Stimulated activated naive B cell treated with anti-CD40 and anti-IgM and Interleukin-4, amounts not matched to agents 10 μg/mL and 1 μg/mL and 100 μg/mL, for 72 hours (primary cell): ENCODE data around the gene ADGRB3.

Experiments used
- ATAC-seq, 2 donors: fragments of 150-1000 bp; cut with Tn5 transposase; replicated peaks; 2 replicates each; pipeline ENCODE4 v1.10.0; 2021; ENCODE audit warnings: moderate library complexity in 1 of 2
- DNase-seq: peaks from one replicate; pipeline ENCODE4 v3.0.0; 2021
- H3K27ac Mint-ChIP-seq: one replicate; pipeline ENCODE4 v1.8.0; 2022; ENCODE audit warnings: mild to moderate bottlenecking, mixed read lengths
- H3K27me3 Mint-ChIP-seq, 2 donors: one replicate each; pipeline ENCODE4 v1.8.0; 2022; ENCODE audit warnings: mixed read lengths in 2 of 2
- H3K36me3 Mint-ChIP-seq, 2 donors: one replicate each; pipeline ENCODE4 v1.8.0; 2022; ENCODE audit warnings: mixed read lengths in 2 of 2, mild to moderate bottlenecking in 1 of 2
- H3K4me1 Mint-ChIP-seq, 2 donors: one replicate each; pipeline ENCODE4 v1.8.0; 2022; ENCODE audit warnings: mixed read lengths in 2 of 2, mild to moderate bottlenecking in 1 of 2
- H3K4me3 Mint-ChIP-seq, 2 donors: one replicate each; pipeline ENCODE4 v1.8.0; 2022; ENCODE audit warnings: mild to moderate bottlenecking in 2 of 2, mixed read lengths in 2 of 2, moderate library complexity in 1 of 2
- H3K9me3 Mint-ChIP-seq, 2 donors: one replicate each; pipeline ENCODE4 v1.8.0; 2022; ENCODE audit warnings: mixed read lengths in 2 of 2, mild to moderate bottlenecking in 1 of 2

ADGRB3 gene

GRCh38 chr6:69026715-69027114 is 391.6 kb downstream of the ADGRB3 start:
- Mint-ChIP-seq H3K27me3 (no peaks in the 10 kb centered on the region), H3K9me3 (peaks cover 0 to 2% of the 10 kb centered on the region in 2 donors), H3K27ac (no peak overlapping the region), H3K36me3 (no peaks in the 10 kb centered on the region), H3K4me1 (peaks cover 0 to 3% of the 10 kb centered on the region in 2 donors), H3K4me3 (no peak overlapping the region)
- DNase-seq (no peak), ATAC-seq (no peak)

GRCh38 chr6:69027861-69028260 is 392.8 kb downstream of the ADGRB3 start:
- DNase-seq: no peak
- Mint-ChIP-seq H3K27me3 (no peaks in the 10 kb centered on the region), H3K36me3 (no peaks in the 10 kb centered on the region), H3K9me3 (peaks cover 0 to 2% of the 10 kb centered on the region in 2 donors), H3K4me3 (no peak overlapping the region), H3K27ac (no peak overlapping the region), H3K4me1 (peaks cover 0 to 3% of the 10 kb centered on the region in 2 donors)
- no peak for ATAC-seq

- no peaks in the 10 kb centered on the region for H3K27me3 Mint-ChIP-seq
- H3K36me3 Mint-ChIP-seq: no peaks in the 10 kb centered on the region
- no peaks in the 10 kb centered on the region for H3K4me1 Mint-ChIP-seq
- no peak overlapping the region for H3K27ac Mint-ChIP-seq
- H3K4me3 Mint-ChIP-seq: no peak overlapping the region
- ATAC-seq (no peak), DNase-seq (no peak)
- H3K9me3 Mint-ChIP-seq: peaks cover 0 to 6% of the 10 kb centered on the region in 2 donors
Observed at GRCh38 chr6:69038841-69039240, 403.8 kb downstream of the ADGRB3 start.

GRCh38 chr6:69042297-69042696 is 407.2 kb downstream of the ADGRB3 start:
- Mint-ChIP-seq H3K27me3 (no peaks in the 10 kb centered on the region), H3K27ac (no peak overlapping the region), H3K36me3 (no peaks in the 10 kb centered on the region), H3K4me3 (no peak overlapping the region), H3K4me1 (no peaks in the 10 kb centered on the region), H3K9me3 (peaks cover 0 to 6% of the 10 kb centered on the region in 2 donors)
- DNase-seq (no peak), ATAC-seq (no peak)

- ATAC-seq: no peak
- no peaks in the 10 kb centered on the region for H3K36me3 Mint-ChIP-seq
- no peak overlapping the region for H3K4me3 Mint-ChIP-seq
- H3K4me1 Mint-ChIP-seq: no peaks in the 10 kb centered on the region
- H3K27me3 Mint-ChIP-seq: no peaks in the 10 kb centered on the region
- no peak for DNase-seq
- H3K27ac Mint-ChIP-seq: no peak overlapping the region
- peaks cover 0 to 6% of the 10 kb centered on the region in 2 donors for H3K9me3 Mint-ChIP-seq
Observed at GRCh38 chr6:69044534-69044933, 409.5 kb downstream of the ADGRB3 start.

- Mint-ChIP-seq H3K9me3 (no peaks in the 10 kb centered on the region), H3K4me1 (no peaks in the 10 kb centered on the region), H3K4me3 (no peak overlapping the region), H3K36me3 (no peaks in the 10 kb centered on the region), H3K27me3 (no peaks in the 10 kb centered on the region), H3K27ac (no peak overlapping the region)
- DNase-seq (no peak), ATAC-seq (no peak)
Observed at GRCh38 chr6:69059413-69059812, 424.3 kb downstream of the ADGRB3 start.

- Mint-ChIP-seq H3K27me3 (no peaks in the 10 kb centered on the region), H3K27ac (no peak overlapping the region), H3K4me3 (no peak overlapping the region), H3K9me3 (no peaks in the 10 kb centered on the region), H3K4me1 (no peaks in the 10 kb centered on the region), H3K36me3 (no peaks in the 10 kb centered on the region)
- ATAC-seq: no peak
- DNase-seq: no peak
Observed at GRCh38 chr6:69061066-69061465, 426.0 kb downstream of the ADGRB3 start.

- H3K36me3 Mint-ChIP-seq: no peaks in the 10 kb centered on the region
- no peak for DNase-seq
- no peak overlapping the region for H3K4me3 Mint-ChIP-seq
- no peaks in the 10 kb centered on the region for H3K9me3 Mint-ChIP-seq
- ATAC-seq: no peak
- no peaks in the 10 kb centered on the region for H3K4me1 Mint-ChIP-seq
- no peak overlapping the region for H3K27ac Mint-ChIP-seq
- no peaks in the 10 kb centered on the region for H3K27me3 Mint-ChIP-seq
Observed at GRCh38 chr6:69063401-69063800, 428.3 kb downstream of the ADGRB3 start.

- Mint-ChIP-seq H3K27ac (no peak overlapping the region), H3K36me3 (no peaks in the 10 kb centered on the region), H3K4me1 (no peaks in the 10 kb centered on the region), H3K27me3 (no peaks in the 10 kb centered on the region), H3K9me3 (no peaks in the 10 kb centered on the region), H3K4me3 (no peak overlapping the region)
- no peak for DNase-seq
- ATAC-seq: no peak
Observed at GRCh38 chr6:69064226-69064625, 429.1 kb downstream of the ADGRB3 start.

GRCh38 chr6:69069881-69070280 is 434.8 kb downstream of the ADGRB3 start:
- no peaks in the 10 kb centered on the region for H3K4me1 Mint-ChIP-seq
- no peaks in the 10 kb centered on the region for H3K27me3 Mint-ChIP-seq
- DNase-seq (no peak), ATAC-seq (no peak)
- H3K4me3 Mint-ChIP-seq: no peak overlapping the region
- H3K27ac Mint-ChIP-seq: no peak overlapping the region
- H3K36me3 Mint-ChIP-seq: no peaks in the 10 kb centered on the region
- no peaks in the 10 kb centered on the region for H3K9me3 Mint-ChIP-seq

- ATAC-seq: no peak
- Mint-ChIP-seq H3K27me3 (no peaks in the 10 kb centered on the region), H3K4me3 (no peak overlapping the region), H3K27ac (no peak overlapping the region), H3K9me3 (no peaks in the 10 kb centered on the region), H3K36me3 (no peaks in the 10 kb centered on the region), H3K4me1 (no peaks in the 10 kb centered on the region)
- no peak for DNase-seq
Observed at GRCh38 chr6:69072796-69073195, 437.7 kb downstream of the ADGRB3 start.

- H3K36me3 Mint-ChIP-seq: no peaks in the 10 kb centered on the region
- DNase-seq (no peak), ATAC-seq (no peak)
- H3K27ac Mint-ChIP-seq: no peak overlapping the region
- no peak overlapping the region for H3K4me3 Mint-ChIP-seq
- H3K9me3 Mint-ChIP-seq: no peaks in the 10 kb centered on the region
- H3K27me3 Mint-ChIP-seq: no peaks in the 10 kb centered on the region
- H3K4me1 Mint-ChIP-seq: no peaks in the 10 kb centered on the region
Observed at GRCh38 chr6:69084746-69085335, 449.8 kb downstream of the ADGRB3 start.

GRCh38 chr6:69086689-69087088 is 451.6 kb downstream of the ADGRB3 start:
- Mint-ChIP-seq H3K27me3 (no peaks in the 10 kb centered on the region), H3K4me3 (no peak overlapping the region), H3K36me3 (no peaks in the 10 kb centered on the region), H3K27ac (no peak overlapping the region), H3K9me3 (peaks cover 0 to 2% of the 10 kb centered on the region in 2 donors), H3K4me1 (no peaks in the 10 kb centered on the region)
- ATAC-seq: no peak
- DNase-seq: no peak

GRCh38 chr6:69089539-69089938 is 454.5 kb downstream of the ADGRB3 start:
- no peak overlapping the region for H3K4me3 Mint-ChIP-seq
- no peak for DNase-seq
- no peaks in the 10 kb centered on the region for H3K4me1 Mint-ChIP-seq
- no peaks in the 10 kb centered on the region for H3K36me3 Mint-ChIP-seq
- H3K27ac Mint-ChIP-seq: no peak overlapping the region
- no peaks in the 10 kb centered on the region for H3K27me3 Mint-ChIP-seq
- H3K9me3 Mint-ChIP-seq: peaks cover 0 to 2% of the 10 kb centered on the region in 2 donors
- no peak for ATAC-seq

GRCh38 chr6:69090132-69090531 is 455.1 kb downstream of the ADGRB3 start:
- no peak overlapping the region for H3K27ac Mint-ChIP-seq
- no peaks in the 10 kb centered on the region for H3K36me3 Mint-ChIP-seq
- no peaks in the 10 kb centered on the region for H3K4me1 Mint-ChIP-seq
- peaks cover 0 to 2% of the 10 kb centered on the region in 2 donors for H3K9me3 Mint-ChIP-seq
- H3K27me3 Mint-ChIP-seq: no peaks in the 10 kb centered on the region
- ATAC-seq: no peak
- no peak for DNase-seq
- no peak overlapping the region for H3K4me3 Mint-ChIP-seq

- no peak for ATAC-seq
Observed at GRCh38 chr6:69096681-69097080, 461.6 kb downstream of the ADGRB3 start.

More at GRCh38 chr6:69096681-69097080, 461.6 kb downstream of the ADGRB3 start:
- Mint-ChIP-seq H3K27me3 (no peaks in the 10 kb centered on the region), H3K4me3 (no peak overlapping the region), H3K36me3 (no peaks in the 10 kb centered on the region), H3K4me1 (no peaks in the 10 kb centered on the region), H3K9me3 (no peaks in the 10 kb centered on the region), H3K27ac (no peak overlapping the region)
- DNase-seq: no peak
